Measurements from ENCODE around the gene ARHGAP6.
"Not testable (repeated sequence)": the region's sequence is repeated elsewhere in the genome, so short reads cannot be mapped to it uniquely, and the experiment has no call there.

Gene ARHGAP6

DNA sequence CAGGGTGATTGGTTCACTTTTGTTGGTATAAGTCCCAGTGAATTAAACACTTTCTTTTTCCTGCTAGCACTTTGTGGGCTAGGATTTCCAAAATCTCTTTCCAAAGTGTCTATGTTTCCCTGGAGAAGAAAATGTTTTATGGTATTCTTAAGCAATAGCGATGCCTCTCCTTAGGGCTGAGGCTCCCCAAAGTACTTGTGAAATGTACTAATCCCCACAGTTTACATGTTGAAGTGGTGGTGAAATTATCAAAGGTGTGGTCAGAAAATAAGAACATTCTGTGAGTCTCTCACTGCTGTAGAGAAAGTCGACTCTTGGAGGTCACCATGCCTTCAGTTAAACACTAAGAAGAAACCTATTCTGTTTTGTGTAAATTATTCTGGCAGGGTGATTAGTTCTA is 424.0 kb downstream of the ARHGAP6 start:
- no peaks in the 10 kb centered on the region for H3K4me1 ChIP-seq (ENCODE audit: insufficient read depth, insufficient read length)
- H3K9ac ChIP-seq (ENCODE audit: insufficient read length, low read depth), result no peak overlapping the region
- no peaks in the 10 kb centered on the region for H3K36me3 ChIP-seq (ENCODE audit: insufficient read depth, insufficient read length, low read length)
- H3K27me3 ChIP-seq (ENCODE audit: insufficient read depth, insufficient read length), result no peaks in the 10 kb centered on the region
- TF ChIP-seq YY1 (IDR thresholded peaks at IDR 0.05; ENCODE audit: insufficient read depth, insufficient read length) (no peak), SUZ12 (IDR thresholded peaks at IDR 0.05; ENCODE audit: extremely low read depth, insufficient read depth, insufficient read length) (no peak), ZNF274 (IDR thresholded peaks at IDR 0.05; ENCODE audit: low read depth, low read length) (no peak)
- no peak for DNase-seq (ENCODE audit: low read depth, low spot score)
- H3K4me3 ChIP-seq (ENCODE audit: insufficient read length, low read depth), result no peak overlapping the region
- no peaks in the 10 kb centered on the region for H3K9me3 ChIP-seq (ENCODE audit: insufficient read depth, low read length)

GRCh38 chrX:11239230-11239629 is 426.5 kb downstream of the ARHGAP6 start:
- H3K9ac ChIP-seq (ENCODE audit: insufficient read length, low read depth), result no peak overlapping the region
- no peaks in the 10 kb centered on the region for H3K27me3 ChIP-seq (ENCODE audit: insufficient read depth, insufficient read length)
- H3K36me3 ChIP-seq (ENCODE audit: insufficient read depth, insufficient read length, low read length), result no peaks in the 10 kb centered on the region
- H3K4me1 ChIP-seq (ENCODE audit: insufficient read depth, insufficient read length), result no peaks in the 10 kb centered on the region
- H3K4me3 ChIP-seq (ENCODE audit: insufficient read length, low read depth), result no peak overlapping the region
- TF ChIP-seq YY1 (IDR thresholded peaks at IDR 0.05; ENCODE audit: insufficient read depth, insufficient read length), result no peak
- no peak for TF ChIP-seq ZNF274 (IDR thresholded peaks at IDR 0.05; ENCODE audit: low read depth, low read length)
- no peak for TF ChIP-seq SUZ12 (IDR thresholded peaks at IDR 0.05; ENCODE audit: extremely low read depth, insufficient read depth, insufficient read length)
- H3K9me3 ChIP-seq (ENCODE audit: insufficient read depth, low read length), result peaks cover 11% of the 10 kb centered on the region; the same call in 1 of the 2 replicates
- no peak for DNase-seq (ENCODE audit: low read depth, low spot score)

DNA sequence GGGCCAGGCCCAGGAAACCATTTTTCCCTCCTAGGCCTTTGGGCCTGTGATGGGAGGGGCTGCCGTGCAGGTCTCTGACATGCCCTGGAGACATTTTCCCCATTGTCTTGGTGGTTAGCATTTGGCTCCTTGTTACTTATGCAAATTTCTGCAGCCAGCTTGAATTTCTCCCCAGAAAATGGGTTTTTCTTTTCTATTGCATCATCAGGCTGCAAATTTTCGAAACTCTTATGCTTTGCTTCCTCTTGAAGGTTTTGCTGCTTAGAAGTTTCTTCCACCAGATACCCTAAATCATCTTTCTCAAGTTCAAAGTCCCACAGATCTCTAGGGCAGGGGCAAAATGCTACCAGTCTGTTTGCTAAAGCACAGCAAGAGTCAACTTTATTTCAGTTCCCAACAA is 430.3 kb downstream of the ARHGAP6 start:
- H3K9me3 ChIP-seq (ENCODE audit: insufficient read depth, low read length), result peaks cover 18% of the 10 kb centered on the region; the same call in 1 of the 2 replicates
- DNase-seq (ENCODE audit: low read depth, low spot score); H3K9ac ChIP-seq (ENCODE audit: insufficient read length, low read depth); H3K27me3 ChIP-seq (ENCODE audit: insufficient read depth, insufficient read length); H3K36me3 ChIP-seq (ENCODE audit: insufficient read depth, insufficient read length, low read length); H3K4me1 ChIP-seq (ENCODE audit: insufficient read depth, insufficient read length); H3K4me3 ChIP-seq (ENCODE audit: insufficient read length, low read depth): not testable (repeated sequence)

DNA sequence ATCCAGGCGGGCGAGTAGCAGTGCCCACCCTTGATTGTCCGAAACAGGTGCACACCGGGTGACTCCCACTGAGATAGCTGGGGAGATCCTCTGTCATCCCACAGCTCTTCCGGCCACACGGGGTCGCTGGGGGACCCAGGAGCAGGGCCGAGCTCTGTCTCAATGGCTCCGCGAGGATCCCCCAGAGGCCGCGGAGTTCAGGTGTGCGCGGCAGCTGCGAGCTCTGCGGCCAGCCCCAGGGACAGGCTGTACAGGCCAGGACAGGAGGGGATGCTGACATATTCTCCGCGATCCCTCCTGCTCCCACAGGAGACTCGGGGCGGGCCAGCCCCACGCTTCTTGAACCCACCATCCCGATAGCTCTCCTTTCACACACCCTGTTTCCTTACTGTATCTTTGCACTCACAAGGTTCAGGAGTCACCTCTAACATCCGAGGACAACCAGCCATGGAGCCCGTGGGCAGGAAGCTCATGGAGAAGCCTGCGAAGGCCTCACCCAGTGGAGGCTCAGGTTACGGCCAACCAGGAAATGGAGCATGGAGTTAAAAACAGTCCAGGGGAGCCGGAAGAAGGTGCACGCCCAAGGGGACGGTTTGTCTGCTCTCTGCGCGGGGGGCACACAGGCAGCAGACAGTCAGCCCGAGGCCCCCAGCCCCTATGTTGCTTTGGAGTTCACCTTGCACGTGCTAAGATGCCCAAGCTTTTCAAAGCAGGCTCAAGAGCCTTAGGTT is 450.4 kb downstream of the ARHGAP6 start:
- Histone ChIP-seq H3K9ac (ENCODE audit: insufficient read length, low read depth) (no peak overlapping the region), H3K9me3 (ENCODE audit: insufficient read depth, low read length) (no peaks in the 10 kb centered on the region)
- TF ChIP-seq SUZ12 (IDR thresholded peaks at IDR 0.05; ENCODE audit: extremely low read depth, insufficient read depth, insufficient read length) (no peak), ZNF274 (IDR thresholded peaks at IDR 0.05; ENCODE audit: low read depth, low read length) (no peak), YY1 (IDR thresholded peaks at IDR 0.05; ENCODE audit: insufficient read depth, insufficient read length) (no peak)

GRCh38 chrX:11214346-11215190 is 451.2 kb downstream of the ARHGAP6 start:
- Histone ChIP-seq H3K4me1 (ENCODE audit: insufficient read depth, insufficient read length) (no peaks in the 10 kb centered on the region), H3K27me3 (ENCODE audit: insufficient read depth, insufficient read length) (no peaks in the 10 kb centered on the region)
- TF ChIP-seq YY1 (IDR thresholded peaks at IDR 0.05; ENCODE audit: insufficient read depth, insufficient read length) (no peak), SUZ12 (IDR thresholded peaks at IDR 0.05; ENCODE audit: extremely low read depth, insufficient read depth, insufficient read length) (no peak), ZNF274 (IDR thresholded peaks at IDR 0.05; ENCODE audit: low read depth, low read length) (no peak)

More for the DNA sequence above, 450.4 kb downstream of the ARHGAP6 start:
- DNase-seq (ENCODE audit: low read depth, low spot score), result no peak
- H3K4me3 ChIP-seq (ENCODE audit: insufficient read length, low read depth), result no peak overlapping the region
- H3K36me3 ChIP-seq (ENCODE audit: insufficient read depth, insufficient read length, low read length), result no peaks in the 10 kb centered on the region
- no peaks in the 10 kb centered on the region for H3K27me3 ChIP-seq (ENCODE audit: insufficient read depth, insufficient read length)
- H3K4me1 ChIP-seq (ENCODE audit: insufficient read depth, insufficient read length), result no peaks in the 10 kb centered on the region

GRCh38 chrX:11212741-11213140 is 453.0 kb downstream of the ARHGAP6 start:
- Histone ChIP-seq H3K27me3 (ENCODE audit: insufficient read depth, insufficient read length) (no peaks in the 10 kb centered on the region), H3K4me3 (ENCODE audit: insufficient read length, low read depth) (no peak overlapping the region), H3K9ac (ENCODE audit: insufficient read length, low read depth) (no peak overlapping the region), H3K36me3 (ENCODE audit: insufficient read depth, insufficient read length, low read length) (no peaks in the 10 kb centered on the region), H3K9me3 (ENCODE audit: insufficient read depth, low read length) (no peaks in the 10 kb centered on the region), H3K4me1 (ENCODE audit: insufficient read depth, insufficient read length) (no peaks in the 10 kb centered on the region)
- no peak for DNase-seq (ENCODE audit: low read depth, low spot score)
- TF ChIP-seq YY1 (IDR thresholded peaks at IDR 0.05; ENCODE audit: insufficient read depth, insufficient read length), result no peak

More at GRCh38 chrX:11214346-11215190, 451.2 kb downstream of the ARHGAP6 start:
- H3K36me3 ChIP-seq (ENCODE audit: insufficient read depth, insufficient read length, low read length), result no peaks in the 10 kb centered on the region
- DNase-seq (ENCODE audit: low read depth, low spot score), result no peak
- no peaks in the 10 kb centered on the region for H3K9me3 ChIP-seq (ENCODE audit: insufficient read depth, low read length)
- H3K4me3 ChIP-seq (ENCODE audit: insufficient read length, low read depth), result no peak overlapping the region
- H3K9ac ChIP-seq (ENCODE audit: insufficient read length, low read depth), result no peak overlapping the region

DNA sequence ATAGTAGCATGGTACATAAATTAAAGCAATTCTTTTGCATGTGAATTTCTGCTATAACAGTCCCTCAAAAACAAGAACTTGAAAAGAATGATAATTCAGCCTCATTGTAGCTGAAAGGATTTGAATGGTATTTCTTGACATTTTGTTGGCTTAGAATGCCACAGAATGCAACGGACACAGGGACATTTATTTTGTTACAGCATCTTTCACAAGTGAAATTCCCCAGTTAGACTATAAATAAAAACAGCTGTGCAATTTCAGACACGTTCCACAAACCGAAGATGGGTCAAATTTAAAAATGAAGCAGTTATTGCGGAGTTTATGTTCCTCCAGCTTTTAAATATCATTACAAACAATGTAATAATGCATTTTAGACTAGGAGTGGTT is 455.3 kb downstream of the ARHGAP6 start:
- DNase-seq (ENCODE audit: low read depth, low spot score), result no peak
- Histone ChIP-seq H3K27me3 (ENCODE audit: insufficient read depth, insufficient read length) (no peaks in the 10 kb centered on the region), H3K4me3 (ENCODE audit: insufficient read length, low read depth) (no peak overlapping the region), H3K9me3 (ENCODE audit: insufficient read depth, low read length) (no peaks in the 10 kb centered on the region), H3K36me3 (ENCODE audit: insufficient read depth, insufficient read length, low read length) (no peaks in the 10 kb centered on the region), H3K4me1 (ENCODE audit: insufficient read depth, insufficient read length) (no peaks in the 10 kb centered on the region), H3K9ac (ENCODE audit: insufficient read length, low read depth) (no peak overlapping the region)
- TF ChIP-seq SUZ12 (IDR thresholded peaks at IDR 0.05; ENCODE audit: extremely low read depth, insufficient read depth, insufficient read length) (no peak), ZNF274 (IDR thresholded peaks at IDR 0.05; ENCODE audit: low read depth, low read length) (no peak), YY1 (IDR thresholded peaks at IDR 0.05; ENCODE audit: insufficient read depth, insufficient read length) (no peak)
